Measurements from ENCODE around the gene VPS9D1. TPM values are rescaled to one million over a fixed set of nuclear protein-coding genes. Genes with fewer than 3 reads are reported as not detected.

The VPS9D1 gene
- total and polyA plus RNA-seq, 4 donors, result 3.6 to 7.2 (median 4.1) TPM

DNA sequence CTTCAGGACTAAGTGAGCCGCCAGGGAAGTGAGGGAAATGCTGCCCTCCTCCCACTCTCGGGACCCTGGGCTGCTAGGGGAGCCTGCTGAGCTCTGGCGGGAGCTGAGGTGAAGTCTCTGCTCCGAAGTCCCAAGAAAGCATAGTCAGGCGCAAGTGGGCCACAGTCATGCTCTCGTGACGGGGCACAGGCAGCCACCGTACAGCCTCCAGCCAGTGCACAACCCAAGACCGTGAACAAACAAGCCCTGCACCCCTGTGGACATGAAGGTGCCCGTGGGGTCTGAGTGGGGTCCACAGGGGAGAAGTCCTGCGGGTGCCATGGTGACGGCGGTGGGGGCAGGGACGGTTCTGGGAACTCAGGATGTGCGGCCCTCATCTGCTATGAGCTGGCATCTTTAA lies 25.3 kb upstream of the VPS9D1 start:
- DNase-seq (ENCODE audit: low spot score), result no peak
- no peak overlapping the region for H3K4me3 ChIP-seq (ENCODE audit: low read depth in 1 of 3, low read length in 3 of 3)
- WGBS, result 95% methylated on average over 15 of the region's 15 CpGs
- peaks cover 3 to 38% (median 15%) of the 10 kb centered on the region in 4 donors for H3K36me3 ChIP-seq (ENCODE audit: control insufficient read depth in 4 of 4, insufficient read depth in 3 of 4, low read depth in 1 of 4, low read length in 3 of 4)
- H3K27me3 ChIP-seq (ENCODE audit: control insufficient read depth in 4 of 4, insufficient read depth in 4 of 4, low read length in 3 of 4), result no peaks in the 10 kb centered on the region
- H3K4me1 ChIP-seq (ENCODE audit: control insufficient read depth in 4 of 4, insufficient read depth in 4 of 4, low read length in 3 of 4), result no peaks in the 10 kb centered on the region
- no peak overlapping the region for H3K27ac ChIP-seq (ENCODE audit: low read depth in 1 of 2, low read length in 2 of 2)
- H3K9me3 ChIP-seq (ENCODE audit: control insufficient read depth in 4 of 4, low read length in 3 of 4), result no peaks in the 10 kb centered on the region
- H3K9ac ChIP-seq (ENCODE audit: low read depth in 1 of 2, low read length in 2 of 2), result no peak overlapping the region
- no peak for TF ChIP-seq HNF4A (conservative IDR thresholded peaks at IDR 0.05)
- TF ChIP-seq RAD21 (IDR thresholded peaks at IDR 0.05), result no peak
- no peak for TF ChIP-seq RXRA (IDR thresholded peaks at IDR 0.05)

DNA sequence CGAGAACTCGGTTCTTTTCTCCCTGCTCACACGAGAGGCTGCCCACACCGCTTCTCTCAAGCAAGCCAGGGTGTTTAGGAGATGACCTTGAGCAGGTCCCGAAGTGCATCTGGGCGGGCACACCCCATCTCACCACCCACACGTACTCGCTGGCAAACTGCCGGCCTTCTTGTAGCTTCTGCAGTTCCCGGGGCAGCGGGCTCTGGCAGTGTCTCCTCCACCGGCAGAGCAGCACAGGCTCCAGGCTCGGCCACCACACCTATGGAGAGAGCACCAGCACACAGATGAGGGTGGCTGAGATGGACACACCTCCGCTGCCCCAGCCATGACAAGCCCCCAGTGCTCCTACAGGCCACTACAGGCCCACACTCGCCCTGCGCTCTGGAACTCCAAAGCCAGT lies 24.1 kb upstream of the VPS9D1 start:
- H3K4me3 ChIP-seq (ENCODE audit: low read depth in 1 of 3, low read length in 3 of 3), result no peak overlapping the region
- H3K36me3 ChIP-seq (ENCODE audit: control insufficient read depth in 4 of 4, insufficient read depth in 3 of 4, low read depth in 1 of 4, low read length in 3 of 4), result peaks cover 4 to 46% (median 18%) of the 10 kb centered on the region in 4 donors
- 96% methylated on average over 16 of the region's 16 CpGs for WGBS
- H3K9ac ChIP-seq (ENCODE audit: low read depth in 1 of 2, low read length in 2 of 2), result no peak overlapping the region
- no peaks in the 10 kb centered on the region for H3K9me3 ChIP-seq (ENCODE audit: control insufficient read depth in 4 of 4, low read length in 3 of 4)
- no peak for DNase-seq (ENCODE audit: low spot score)
- TF ChIP-seq, protein P1, sequence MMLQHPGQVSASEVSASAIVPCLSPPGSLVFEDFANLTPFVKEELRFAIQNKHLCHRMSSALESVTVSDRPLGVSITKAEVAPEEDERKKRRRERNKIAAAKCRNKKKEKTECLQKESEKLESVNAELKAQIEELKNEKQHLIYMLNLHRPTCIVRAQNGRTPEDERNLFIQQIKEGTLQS (IDR thresholded peaks at IDR 0.05), result no peak
- no peaks in the 10 kb centered on the region for H3K27me3 ChIP-seq (ENCODE audit: control insufficient read depth in 4 of 4, insufficient read depth in 4 of 4, low read length in 3 of 4)
- no peaks in the 10 kb centered on the region for H3K4me1 ChIP-seq (ENCODE audit: control insufficient read depth in 4 of 4, insufficient read depth in 4 of 4, low read length in 3 of 4)
- H3K27ac ChIP-seq (ENCODE audit: low read depth in 1 of 2, low read length in 2 of 2), result no peak overlapping the region

DNA sequence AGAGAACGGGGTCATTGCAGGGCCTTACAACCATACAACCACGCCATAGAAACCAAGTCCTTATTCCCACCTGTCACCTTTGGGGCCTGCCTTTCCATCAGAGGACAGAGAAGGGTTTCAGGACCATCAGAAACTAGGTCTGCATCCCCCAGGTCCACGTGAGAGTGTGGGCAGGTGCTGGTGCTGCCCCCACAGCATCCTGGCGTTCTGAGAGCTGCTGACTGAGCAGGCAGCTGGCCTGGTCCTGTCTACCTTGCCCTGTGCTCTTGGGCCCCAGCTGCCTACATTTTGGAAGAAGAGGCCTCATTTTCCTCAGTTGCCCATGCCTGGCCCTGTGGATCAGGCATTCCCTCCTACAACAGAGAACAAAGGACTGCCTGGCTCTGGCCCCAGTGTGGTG lies 22.2 kb upstream of the VPS9D1 start:
- Histone ChIP-seq H3K27ac (ENCODE audit: low read depth in 1 of 2, low read length in 2 of 2) (no peak overlapping the region), H3K27me3 (ENCODE audit: control insufficient read depth in 4 of 4, insufficient read depth in 4 of 4, low read length in 3 of 4) (no peaks in the 10 kb centered on the region), H3K36me3 (ENCODE audit: control insufficient read depth in 4 of 4, insufficient read depth in 3 of 4, low read depth in 1 of 4, low read length in 3 of 4) (peaks cover 17 to 53% (median 31%) of the 10 kb centered on the region in 4 donors), H3K4me3 (ENCODE audit: low read depth in 1 of 3, low read length in 3 of 3) (no peak overlapping the region), H3K4me1 (ENCODE audit: control insufficient read depth in 4 of 4, insufficient read depth in 4 of 4, low read length in 3 of 4) (peaks cover 0 to 2% (median 0%) of the 10 kb centered on the region in 4 donors), H3K9ac (ENCODE audit: low read depth in 1 of 2, low read length in 2 of 2) (no peak overlapping the region), H3K9me3 (ENCODE audit: control insufficient read depth in 4 of 4, low read length in 3 of 4) (no peaks in the 10 kb centered on the region)
- 92% methylated on average over 4 of the region's 4 CpGs for WGBS
- TF ChIP-seq FOXA2 (IDR thresholded peaks at IDR 0.05) (no peak), YY1 (IDR thresholded peaks at IDR 0.05) (no peak), SP1 (IDR thresholded peaks at IDR 0.05) (no peak), GABPA (IDR thresholded peaks at IDR 0.05 in 1 of 2, conservative IDR thresholded peaks at IDR 0.05 in 1 of 2) (no peak), RAD21 (IDR thresholded peaks at IDR 0.05) (no peak), NR2F2 (IDR thresholded peaks at IDR 0.05) (no peak), JUND (IDR thresholded peaks at IDR 0.05) (no peak), HNF4A (conservative IDR thresholded peaks at IDR 0.05) (no peak), EGR1 (IDR thresholded peaks at IDR 0.05; ENCODE audit: low read depth in 2 of 2) (no peak), FOXA1 (IDR thresholded peaks at IDR 0.05) (no peak), RXRA (IDR thresholded peaks at IDR 0.05) (no peak), HNF4G (IDR thresholded peaks at IDR 0.05) (no peak)
- TF ChIP-seq, protein P2, sequence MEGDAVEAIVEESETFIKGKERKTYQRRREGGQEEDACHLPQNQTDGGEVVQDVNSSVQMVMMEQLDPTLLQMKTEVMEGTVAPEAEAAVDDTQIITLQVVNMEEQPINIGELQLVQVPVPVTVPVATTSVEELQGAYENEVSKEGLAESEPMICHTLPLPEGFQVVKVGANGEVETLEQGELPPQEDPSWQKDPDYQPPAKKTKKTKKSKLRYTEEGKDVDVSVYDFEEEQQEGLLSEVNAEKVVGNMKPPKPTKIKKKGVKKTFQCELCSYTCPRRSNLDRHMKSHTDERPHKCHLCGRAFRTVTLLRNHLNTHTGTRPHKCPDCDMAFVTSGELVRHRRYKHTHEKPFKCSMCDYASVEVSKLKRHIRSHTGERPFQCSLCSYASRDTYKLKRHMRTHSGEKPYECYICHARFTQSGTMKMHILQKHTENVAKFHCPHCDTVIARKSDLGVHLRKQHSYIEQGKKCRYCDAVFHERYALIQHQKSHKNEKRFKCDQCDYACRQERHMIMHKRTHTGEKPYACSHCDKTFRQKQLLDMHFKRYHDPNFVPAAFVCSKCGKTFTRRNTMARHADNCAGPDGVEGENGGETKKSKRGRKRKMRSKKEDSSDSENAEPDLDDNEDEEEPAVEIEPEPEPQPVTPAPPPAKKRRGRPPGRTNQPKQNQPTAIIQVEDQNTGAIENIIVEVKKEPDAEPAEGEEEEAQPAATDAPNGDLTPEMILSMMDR (IDR thresholded peaks at IDR 0.05; ENCODE audit: low read depth, low read length, missing input control), result no peak
- TF ChIP-seq, protein P3, sequence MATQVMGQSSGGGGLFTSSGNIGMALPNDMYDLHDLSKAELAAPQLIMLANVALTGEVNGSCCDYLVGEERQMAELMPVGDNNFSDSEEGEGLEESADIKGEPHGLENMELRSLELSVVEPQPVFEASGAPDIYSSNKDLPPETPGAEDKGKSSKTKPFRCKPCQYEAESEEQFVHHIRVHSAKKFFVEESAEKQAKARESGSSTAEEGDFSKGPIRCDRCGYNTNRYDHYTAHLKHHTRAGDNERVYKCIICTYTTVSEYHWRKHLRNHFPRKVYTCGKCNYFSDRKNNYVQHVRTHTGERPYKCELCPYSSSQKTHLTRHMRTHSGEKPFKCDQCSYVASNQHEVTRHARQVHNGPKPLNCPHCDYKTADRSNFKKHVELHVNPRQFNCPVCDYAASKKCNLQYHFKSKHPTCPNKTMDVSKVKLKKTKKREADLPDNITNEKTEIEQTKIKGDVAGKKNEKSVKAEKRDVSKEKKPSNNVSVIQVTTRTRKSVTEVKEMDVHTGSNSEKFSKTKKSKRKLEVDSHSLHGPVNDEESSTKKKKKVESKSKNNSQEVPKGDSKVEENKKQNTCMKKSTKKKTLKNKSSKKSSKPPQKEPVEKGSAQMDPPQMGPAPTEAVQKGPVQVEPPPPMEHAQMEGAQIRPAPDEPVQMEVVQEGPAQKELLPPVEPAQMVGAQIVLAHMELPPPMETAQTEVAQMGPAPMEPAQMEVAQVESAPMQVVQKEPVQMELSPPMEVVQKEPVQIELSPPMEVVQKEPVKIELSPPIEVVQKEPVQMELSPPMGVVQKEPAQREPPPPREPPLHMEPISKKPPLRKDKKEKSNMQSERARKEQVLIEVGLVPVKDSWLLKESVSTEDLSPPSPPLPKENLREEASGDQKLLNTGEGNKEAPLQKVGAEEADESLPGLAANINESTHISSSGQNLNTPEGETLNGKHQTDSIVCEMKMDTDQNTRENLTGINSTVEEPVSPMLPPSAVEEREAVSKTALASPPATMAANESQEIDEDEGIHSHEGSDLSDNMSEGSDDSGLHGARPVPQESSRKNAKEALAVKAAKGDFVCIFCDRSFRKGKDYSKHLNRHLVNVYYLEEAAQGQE (IDR thresholded peaks at IDR 0.05), result no peak
- TF ChIP-seq, protein P1 (IDR thresholded peaks at IDR 0.05), result no peak
- TF ChIP-seq, protein P4, sequence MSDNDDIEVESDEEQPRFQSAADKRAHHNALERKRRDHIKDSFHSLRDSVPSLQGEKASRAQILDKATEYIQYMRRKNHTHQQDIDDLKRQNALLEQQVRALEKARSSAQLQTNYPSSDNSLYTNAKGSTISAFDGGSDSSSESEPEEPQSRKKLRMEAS (IDR thresholded peaks at IDR 0.05), result no peak
- TF ChIP-seq, protein P5, sequence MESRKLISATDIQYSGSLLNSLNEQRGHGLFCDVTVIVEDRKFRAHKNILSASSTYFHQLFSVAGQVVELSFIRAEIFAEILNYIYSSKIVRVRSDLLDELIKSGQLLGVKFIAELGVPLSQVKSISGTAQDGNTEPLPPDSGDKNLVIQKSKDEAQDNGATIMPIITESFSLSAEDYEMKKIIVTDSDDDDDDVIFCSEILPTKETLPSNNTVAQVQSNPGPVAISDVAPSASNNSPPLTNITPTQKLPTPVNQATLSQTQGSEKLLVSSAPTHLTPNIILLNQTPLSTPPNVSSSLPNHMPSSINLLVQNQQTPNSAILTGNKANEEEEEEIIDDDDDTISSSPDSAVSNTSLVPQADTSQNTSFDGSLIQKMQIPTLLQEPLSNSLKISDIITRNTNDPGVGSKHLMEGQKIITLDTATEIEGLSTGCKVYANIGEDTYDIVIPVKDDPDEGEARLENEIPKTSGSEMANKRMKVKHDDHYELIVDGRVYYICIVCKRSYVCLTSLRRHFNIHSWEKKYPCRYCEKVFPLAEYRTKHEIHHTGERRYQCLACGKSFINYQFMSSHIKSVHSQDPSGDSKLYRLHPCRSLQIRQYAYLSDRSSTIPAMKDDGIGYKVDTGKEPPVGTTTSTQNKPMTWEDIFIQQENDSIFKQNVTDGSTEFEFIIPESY (IDR thresholded peaks at IDR 0.05), result no peak
- no peak for DNase-seq (ENCODE audit: low spot score)

Data from liver (tissue), 9 donors.